Stimulated activated memory B cell treated with anti-CD40 and anti-IgM and Interleukin-4, amounts not matched to agents 10 μg/mL and 1 μg/mL and 100 μg/mL, for 72 hours (primary cell): ENCODE data around the gene TEX29.

Experiments
- ATAC-seq: fragments of 150-1000 bp; cut with Tn5 transposase; 2 replicates; pipeline ENCODE4 v1.10.0; 2021
- H3K27ac Mint-ChIP-seq: one replicate; pipeline ENCODE4 v1.8.0; 2022; ENCODE audit warnings: mild to moderate bottlenecking, mixed read lengths
- H3K27me3 Mint-ChIP-seq: one replicate; pipeline ENCODE4 v1.8.0; 2022; ENCODE audit warnings: mixed read lengths
- H3K36me3 Mint-ChIP-seq: one replicate; pipeline ENCODE4 v1.8.0; 2022; ENCODE audit warnings: mixed read lengths
- H3K4me1 Mint-ChIP-seq: one replicate; pipeline ENCODE4 v1.8.0; 2022; ENCODE audit warnings: mixed read lengths
- H3K4me3 Mint-ChIP-seq: one replicate; pipeline ENCODE4 v1.8.0; 2022; ENCODE audit warnings: mild to moderate bottlenecking, moderate library complexity, mixed read lengths
- H3K9me3 Mint-ChIP-seq: one replicate; pipeline ENCODE4 v1.8.0; 2022; ENCODE audit warnings: mixed read lengths

The TEX29 gene

DNA sequence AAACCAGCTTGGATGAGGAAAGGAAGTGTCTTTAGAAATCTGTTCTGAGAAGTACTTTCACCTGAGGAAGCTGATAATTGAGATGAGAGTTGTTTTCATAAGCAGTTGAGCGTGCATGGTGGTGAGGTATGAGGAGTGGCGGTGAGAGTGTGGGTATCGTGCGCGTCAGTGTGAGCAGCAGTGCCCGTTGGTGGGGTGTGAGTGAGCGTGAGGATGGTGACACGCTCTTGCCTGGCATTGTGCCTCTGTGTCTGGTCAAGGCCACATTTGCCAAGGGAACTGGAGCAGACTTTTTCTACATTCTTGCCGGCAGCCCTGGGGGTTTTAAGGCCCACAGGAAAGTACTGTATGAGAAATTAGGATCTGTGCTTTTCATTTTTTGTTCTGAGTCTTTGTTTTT is 36.5 kb upstream of the TEX29 start:
- Mint-ChIP-seq H3K36me3 (peaks cover 76% of the 10 kb centered on the region), H3K4me3 (no peak overlapping the region), H3K27me3 (no peaks in the 10 kb centered on the region), H3K9me3 (no peaks in the 10 kb centered on the region), H3K4me1 (no peaks in the 10 kb centered on the region), H3K27ac (peak overlapping the region; percentile 5)
- no peak for ATAC-seq

DNA sequence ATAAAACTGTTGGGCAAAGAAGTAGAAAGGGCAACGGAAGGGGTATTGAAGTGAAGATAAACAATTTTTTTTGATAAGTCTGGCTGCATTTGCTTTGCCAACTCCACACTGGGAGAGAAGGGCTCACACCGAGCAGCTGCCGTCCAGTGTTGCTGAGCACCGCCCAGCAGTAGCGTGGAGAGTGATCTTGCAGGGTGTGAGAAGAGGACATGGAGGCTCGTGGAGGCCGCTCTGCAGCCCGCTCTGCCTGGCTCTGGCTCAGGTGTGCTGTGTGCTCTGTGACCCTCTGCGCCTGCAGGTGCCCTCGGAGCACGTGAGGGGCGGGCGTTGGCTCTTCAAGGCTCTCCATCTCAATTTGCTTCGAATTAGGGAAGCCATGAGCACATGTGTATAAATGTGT is 35.9 kb upstream of the TEX29 start:
- no peak overlapping the region for H3K27ac Mint-ChIP-seq
- H3K36me3 Mint-ChIP-seq = peaks cover 78% of the 10 kb centered on the region
- H3K9me3 Mint-ChIP-seq = no peaks in the 10 kb centered on the region

DNA sequence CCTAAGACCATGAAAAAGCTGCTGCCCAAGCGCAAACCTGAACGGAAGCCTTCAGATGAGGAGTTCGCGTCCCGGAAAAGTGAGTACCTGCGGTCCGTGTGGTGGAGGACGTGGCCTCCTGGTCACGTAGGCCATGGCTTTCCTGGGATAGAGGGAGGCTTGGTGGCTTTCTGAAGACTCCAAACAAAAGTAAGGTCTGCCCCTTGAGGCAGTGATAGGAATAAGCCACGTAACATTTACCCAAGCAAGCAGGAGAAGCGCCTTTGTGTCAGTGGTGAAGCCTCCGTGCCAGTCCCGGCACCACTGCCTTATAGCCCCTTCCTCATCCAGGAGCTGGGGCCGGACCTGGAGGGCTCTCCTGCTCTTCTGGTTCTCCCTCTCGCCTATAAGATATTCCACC is 34.3 kb upstream of the TEX29 start:
- Mint-ChIP-seq H3K27me3 (no peaks in the 10 kb centered on the region), H3K27ac (no peak overlapping the region), H3K4me3 (no peak overlapping the region), H3K36me3 (peaks cover 74% of the 10 kb centered on the region), H3K9me3 (no peaks in the 10 kb centered on the region), H3K4me1 (no peaks in the 10 kb centered on the region)
- ATAC-seq = no peak

More for the DNA sequence above, 35.9 kb upstream of the TEX29 start:
- Mint-ChIP-seq H3K4me1 (no peaks in the 10 kb centered on the region), H3K4me3 (no peak overlapping the region), H3K27me3 (no peaks in the 10 kb centered on the region)
- ATAC-seq = no peak

DNA sequence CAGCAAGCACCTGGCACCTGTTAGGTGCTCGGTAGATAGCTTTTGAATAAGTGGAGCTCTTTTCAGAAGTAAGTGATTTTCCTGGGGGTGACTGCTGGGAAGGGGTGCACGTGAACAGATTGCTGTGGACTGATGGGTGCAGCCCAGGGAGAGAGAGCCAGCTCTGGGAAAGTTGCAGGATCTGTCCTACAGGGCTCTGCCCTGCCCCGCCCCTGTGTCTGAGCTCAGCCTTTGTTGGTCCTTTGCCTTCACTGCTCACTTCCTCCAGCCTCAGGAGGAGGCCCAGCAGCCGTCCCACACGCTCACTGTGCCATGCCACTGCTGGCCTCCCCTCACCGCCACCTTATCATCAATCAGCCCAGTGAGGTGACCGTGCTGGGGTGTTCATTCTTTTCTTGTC is 33.7 kb upstream of the TEX29 start:
- Mint-ChIP-seq H3K27ac (no peak overlapping the region), H3K27me3 (no peaks in the 10 kb centered on the region), H3K36me3 (peaks cover 73% of the 10 kb centered on the region), H3K4me3 (no peak overlapping the region), H3K9me3 (no peaks in the 10 kb centered on the region), H3K4me1 (no peaks in the 10 kb centered on the region)
- ATAC-seq = no peak

DNA sequence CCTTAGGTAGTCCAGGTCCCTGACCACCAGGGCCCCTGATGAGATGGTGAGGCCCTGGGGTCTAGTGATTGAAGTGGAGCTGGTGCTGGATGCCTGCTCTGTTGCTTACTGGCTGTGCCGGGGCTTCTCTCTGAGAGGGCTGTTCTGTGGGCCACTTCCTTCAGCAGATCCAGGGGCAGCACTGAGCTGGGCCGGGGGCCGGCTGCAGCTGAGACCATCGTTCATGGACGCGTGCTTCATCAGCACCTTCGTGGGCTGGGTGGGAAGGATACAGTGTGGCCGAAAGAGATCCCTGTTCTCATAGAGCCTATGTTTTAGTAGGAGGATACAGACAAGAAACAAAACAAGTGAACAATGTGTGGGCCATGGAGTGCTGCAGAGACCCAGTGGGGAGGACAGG is 33.2 kb upstream of the TEX29 start:
- Mint-ChIP-seq H3K27ac (no peak overlapping the region), H3K27me3 (no peaks in the 10 kb centered on the region), H3K36me3 (peaks cover 73% of the 10 kb centered on the region), H3K9me3 (no peaks in the 10 kb centered on the region), H3K4me1 (no peaks in the 10 kb centered on the region), H3K4me3 (no peak overlapping the region)
- ATAC-seq = no peak

DNA sequence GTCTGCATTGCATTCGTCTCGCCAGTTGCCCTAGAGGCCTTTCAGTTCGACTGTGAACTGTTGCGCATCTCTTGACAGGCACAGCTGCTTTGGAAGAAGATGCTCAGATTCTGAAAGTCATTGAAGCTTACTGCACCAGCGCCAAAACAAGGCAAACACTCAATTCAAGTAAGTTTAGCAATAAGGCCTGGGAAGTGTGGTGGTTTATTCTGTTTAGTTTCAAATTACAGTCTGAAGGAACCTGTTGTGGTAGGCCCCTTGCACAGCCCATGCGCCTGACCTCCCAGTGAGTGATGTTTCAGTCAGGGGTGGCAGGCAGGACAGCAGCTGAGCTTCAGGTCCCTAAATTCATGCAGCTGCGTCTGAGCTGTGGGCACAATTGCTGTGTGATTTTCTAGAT is 32.2 kb upstream of the TEX29 start:
- no peaks in the 10 kb centered on the region for H3K4me1 Mint-ChIP-seq
- H3K4me3 Mint-ChIP-seq = no peak overlapping the region
- no peak for ATAC-seq
- no peaks in the 10 kb centered on the region for H3K27me3 Mint-ChIP-seq
- H3K36me3 Mint-ChIP-seq = peaks cover 73% of the 10 kb centered on the region
- no peak overlapping the region for H3K27ac Mint-ChIP-seq
- H3K9me3 Mint-ChIP-seq = no peaks in the 10 kb centered on the region

DNA sequence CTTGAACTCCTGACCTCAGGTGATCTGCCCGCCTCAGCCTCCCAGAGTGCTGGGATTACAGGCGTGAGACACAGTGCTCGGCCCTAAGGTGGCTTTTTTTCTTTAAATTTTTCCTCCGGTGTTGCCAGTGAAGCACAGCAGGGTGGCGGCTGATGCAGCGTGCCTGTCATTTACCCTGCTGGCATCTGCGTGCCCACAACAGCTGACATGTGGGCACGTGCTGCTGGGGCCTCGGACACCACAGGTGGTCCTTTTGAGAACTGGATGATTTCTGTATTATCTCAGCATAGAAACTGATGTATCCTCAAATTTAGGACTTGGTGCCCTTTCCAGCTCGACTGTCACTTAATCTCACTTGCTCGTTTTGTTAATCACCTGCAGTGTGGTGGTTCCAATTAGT is 31.2 kb upstream of the TEX29 start:
- H3K4me1 Mint-ChIP-seq = no peaks in the 10 kb centered on the region
- no peak overlapping the region for H3K27ac Mint-ChIP-seq
- ATAC-seq = no peak
- no peak overlapping the region for H3K4me3 Mint-ChIP-seq
- H3K36me3 Mint-ChIP-seq = peaks cover 69% of the 10 kb centered on the region
- no peaks in the 10 kb centered on the region for H3K27me3 Mint-ChIP-seq
- H3K9me3 Mint-ChIP-seq = no peaks in the 10 kb centered on the region

DNA sequence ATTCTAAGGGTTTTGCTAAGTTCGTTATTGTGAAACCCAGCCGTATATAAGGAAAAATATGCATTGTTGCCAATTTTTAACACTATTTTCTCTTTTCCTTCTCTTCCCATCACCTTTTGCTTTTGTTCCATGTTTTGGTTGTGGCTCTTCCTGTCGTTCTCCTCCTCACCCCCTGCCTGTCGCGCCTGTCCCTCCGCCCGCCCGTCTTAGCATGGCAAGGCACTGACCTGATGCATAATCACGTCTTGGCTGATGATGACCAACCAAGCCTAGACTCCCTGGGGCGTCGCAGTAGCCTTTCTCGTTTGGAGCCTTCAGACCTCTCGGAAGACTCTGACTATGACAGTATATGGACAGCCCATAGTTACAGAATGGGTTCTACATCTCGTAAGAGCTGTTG is 28.5 kb upstream of the TEX29 start:
- Mint-ChIP-seq H3K27me3 (no peaks in the 10 kb centered on the region), H3K4me1 (peaks cover 7% of the 10 kb centered on the region), H3K36me3 (peaks cover 57% of the 10 kb centered on the region), H3K4me3 (no peak overlapping the region), H3K27ac (no peak overlapping the region), H3K9me3 (no peaks in the 10 kb centered on the region)
- no peak for ATAC-seq

DNA sequence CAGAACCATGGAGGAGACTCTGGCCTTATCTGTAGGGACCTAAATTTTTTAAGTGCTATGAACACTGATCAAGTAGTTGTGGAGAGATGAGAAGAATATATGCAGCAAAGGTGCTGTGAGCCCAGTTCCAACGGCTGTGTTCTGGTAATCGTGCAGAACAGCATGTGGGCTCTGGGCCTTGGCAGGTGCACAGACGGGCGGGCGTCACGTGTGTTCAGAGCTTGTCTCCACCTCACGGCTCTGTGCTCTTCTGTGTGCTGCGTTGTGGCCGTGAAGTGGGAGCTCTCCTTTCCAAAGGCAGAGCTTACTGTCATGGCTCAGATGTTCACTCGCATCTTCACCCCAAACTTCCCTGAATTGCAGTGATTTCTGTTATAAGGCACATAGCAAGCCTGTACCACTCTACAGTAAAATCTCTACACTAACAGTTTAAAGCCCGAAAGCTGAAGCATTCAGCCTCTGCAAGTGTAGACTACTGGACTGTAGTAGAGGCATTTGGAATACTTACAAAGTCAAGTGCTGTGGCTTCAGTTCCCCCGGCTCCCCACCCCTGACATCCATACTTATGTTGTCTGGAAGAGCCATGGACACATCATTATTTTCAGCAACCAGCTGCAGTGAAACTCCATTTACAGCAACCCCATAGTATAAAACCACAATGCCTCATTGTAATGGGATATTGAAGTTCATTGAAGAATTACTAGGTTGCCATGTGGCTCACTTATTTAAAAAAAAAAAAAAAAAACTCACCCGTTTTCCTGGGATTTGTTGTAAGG is 27.5 kb upstream of the TEX29 start:
- no peaks in the 10 kb centered on the region for H3K27me3 Mint-ChIP-seq
- peaks cover 55% of the 10 kb centered on the region for H3K36me3 Mint-ChIP-seq
- H3K9me3 Mint-ChIP-seq = no peaks in the 10 kb centered on the region
- no peak overlapping the region for H3K27ac Mint-ChIP-seq
- peaks cover 7% of the 10 kb centered on the region for H3K4me1 Mint-ChIP-seq
- no peak for ATAC-seq
- H3K4me3 Mint-ChIP-seq = no peak overlapping the region

DNA sequence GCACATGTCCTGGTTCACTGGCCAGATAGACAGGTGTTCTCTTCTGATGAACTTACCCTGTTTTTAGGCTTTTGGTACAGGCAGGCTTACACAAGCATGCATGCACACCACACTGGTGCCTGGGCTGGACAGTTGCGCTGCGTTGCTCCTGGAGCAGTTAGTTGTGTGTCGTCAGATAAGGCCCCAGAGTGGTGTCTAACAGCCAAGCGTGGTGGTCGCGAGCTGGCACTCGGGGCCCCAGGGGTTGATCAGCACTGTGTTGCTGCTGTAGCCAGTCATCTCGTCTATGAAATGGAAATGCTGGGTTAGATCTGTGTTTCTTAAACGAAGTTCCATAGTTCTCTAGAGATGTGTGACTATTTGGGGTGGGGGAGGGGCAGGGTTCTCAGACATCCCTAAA is 24.6 kb upstream of the TEX29 start:
- H3K9me3 Mint-ChIP-seq = no peaks in the 10 kb centered on the region

DNA sequence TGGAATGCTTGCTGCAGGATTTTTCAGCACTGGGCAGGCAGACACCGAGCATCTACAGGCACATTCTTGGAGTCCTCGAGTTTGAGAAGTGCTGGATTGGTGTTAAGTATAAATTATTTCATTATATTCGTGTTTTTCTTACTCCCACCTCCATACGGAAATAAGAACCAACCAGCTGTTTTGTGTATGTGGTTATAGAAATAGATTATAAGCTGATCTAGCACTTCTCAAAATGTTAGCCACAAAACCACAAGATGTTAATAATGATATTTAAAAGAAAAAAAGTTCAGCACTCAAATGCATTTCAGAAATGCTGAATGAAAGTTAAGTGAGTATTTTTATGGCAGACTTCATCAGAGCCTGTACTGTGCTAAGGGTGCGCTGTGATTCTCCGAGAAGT is 24.0 kb upstream of the TEX29 start:
- ATAC-seq = no peak
- no peaks in the 10 kb centered on the region for H3K27me3 Mint-ChIP-seq
- peaks cover 59% of the 10 kb centered on the region for H3K36me3 Mint-ChIP-seq

More for the DNA sequence above, 24.6 kb upstream of the TEX29 start:
- ATAC-seq = no peak
- no peaks in the 10 kb centered on the region for H3K27me3 Mint-ChIP-seq
- peaks cover 7% of the 10 kb centered on the region for H3K4me1 Mint-ChIP-seq
- no peak overlapping the region for H3K27ac Mint-ChIP-seq
- H3K36me3 Mint-ChIP-seq = peaks cover 59% of the 10 kb centered on the region
- no peak overlapping the region for H3K4me3 Mint-ChIP-seq

DNA sequence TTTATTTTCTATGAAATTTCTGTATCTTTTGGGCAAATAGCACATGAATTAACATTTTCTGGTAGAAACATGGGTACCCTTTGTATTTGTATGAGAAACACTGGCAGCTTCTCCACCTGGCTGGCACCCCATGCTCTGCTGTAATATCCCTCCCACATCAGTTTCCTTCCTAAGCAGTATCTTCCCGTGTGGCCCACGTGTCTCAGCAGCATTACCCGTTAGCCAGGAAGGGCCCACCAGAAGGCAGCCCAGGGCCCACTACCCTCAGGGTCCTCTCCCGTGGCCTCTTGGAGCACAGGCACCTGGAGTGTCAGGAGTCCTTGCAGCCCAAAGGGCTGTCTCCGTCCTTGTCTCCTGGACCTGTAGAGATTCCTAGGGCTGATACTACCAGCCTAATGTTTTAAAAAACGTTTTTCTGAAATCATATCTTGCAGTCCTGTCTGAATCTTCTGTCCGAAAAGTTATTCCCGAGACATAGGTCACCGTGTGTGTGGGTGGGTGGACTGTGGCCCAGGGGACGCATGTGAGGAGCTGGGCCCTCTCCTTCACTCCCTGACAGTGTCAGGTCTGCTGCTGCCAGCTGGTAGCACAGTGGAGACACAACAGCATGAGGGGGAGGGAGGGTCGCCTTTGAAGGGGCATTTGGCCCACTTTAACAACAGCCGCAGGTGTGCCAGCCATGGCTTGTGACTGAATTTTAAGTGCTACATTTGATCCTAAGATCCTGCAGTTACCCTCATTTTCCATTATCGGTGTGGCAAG is 22.0 kb upstream of the TEX29 start:
- no peak overlapping the region for H3K27ac Mint-ChIP-seq

More for the DNA sequence above, 24.0 kb upstream of the TEX29 start:
- Mint-ChIP-seq H3K27ac (no peak overlapping the region), H3K9me3 (no peaks in the 10 kb centered on the region), H3K4me1 (peaks cover 7% of the 10 kb centered on the region), H3K4me3 (no peak overlapping the region)

DNA sequence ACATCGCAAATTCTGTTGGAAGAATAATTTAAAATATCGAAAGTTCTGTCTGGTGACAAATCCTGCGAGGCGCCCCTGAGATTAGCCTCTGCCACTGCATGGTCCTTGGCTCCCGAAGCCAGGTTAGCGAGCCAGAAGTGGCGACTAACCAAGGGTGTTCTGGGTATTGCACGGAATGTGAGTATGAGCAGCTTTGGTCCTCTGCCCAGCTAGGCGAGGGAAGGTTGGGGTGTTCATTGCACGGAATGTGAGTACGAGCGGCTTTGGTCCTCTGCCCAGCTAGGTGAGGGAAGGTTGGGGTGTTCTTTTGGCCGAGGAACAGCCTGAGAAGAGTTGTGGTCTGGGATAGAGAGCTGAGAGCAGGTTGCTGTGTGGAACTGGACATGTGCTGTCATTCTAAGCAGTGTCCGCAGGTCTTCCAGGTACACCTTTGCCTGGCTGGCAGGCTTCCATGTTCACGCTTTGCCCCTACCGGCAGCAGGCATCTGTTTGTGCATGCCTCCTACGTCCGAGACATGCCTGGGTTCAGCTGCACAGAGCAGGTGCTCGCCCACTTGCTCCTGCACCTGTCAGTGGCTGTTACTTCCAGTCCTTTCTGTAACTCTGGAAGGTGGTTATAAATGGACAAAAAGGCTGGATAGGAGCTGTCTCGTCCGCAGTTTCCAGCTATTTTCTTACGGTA is 18.3 kb upstream of the TEX29 start:
- no peak for ATAC-seq
- Mint-ChIP-seq H3K4me3 (no peak overlapping the region), H3K27me3 (no peaks in the 10 kb centered on the region), H3K4me1 (peaks cover 19% of the 10 kb centered on the region), H3K27ac (no peak overlapping the region), H3K9me3 (no peaks in the 10 kb centered on the region), H3K36me3 (peaks cover 82% of the 10 kb centered on the region)

More for the DNA sequence above, 22.0 kb upstream of the TEX29 start:
- no peak for ATAC-seq
- Mint-ChIP-seq H3K4me3 (no peak overlapping the region), H3K9me3 (no peaks in the 10 kb centered on the region), H3K27me3 (no peaks in the 10 kb centered on the region), H3K4me1 (peaks cover 7% of the 10 kb centered on the region), H3K36me3 (peaks cover 63% of the 10 kb centered on the region)

DNA sequence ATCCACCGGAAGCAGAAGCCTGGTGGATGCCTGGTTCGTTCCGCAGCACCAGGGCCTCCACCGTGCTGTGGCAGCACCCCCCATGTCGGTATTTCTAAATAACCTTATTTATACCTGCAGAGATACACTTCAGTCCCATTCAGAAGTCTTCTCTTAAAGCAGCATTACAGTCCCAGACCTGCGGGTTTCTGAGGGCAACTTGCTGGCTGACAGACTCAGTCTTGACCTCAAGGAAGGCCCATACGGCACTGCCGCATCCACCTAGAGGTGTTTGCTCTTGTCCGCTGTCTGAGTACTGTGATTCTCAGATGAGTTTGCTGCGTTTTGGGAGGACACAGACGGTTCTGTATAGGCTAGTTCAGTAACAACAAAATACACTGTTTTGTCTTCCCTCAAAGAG is 16.9 kb upstream of the TEX29 start:
- H3K27me3 Mint-ChIP-seq = no peaks in the 10 kb centered on the region
- peaks cover 80% of the 10 kb centered on the region for H3K36me3 Mint-ChIP-seq
- H3K4me3 Mint-ChIP-seq = no peak overlapping the region
- ATAC-seq = no peak
- no peaks in the 10 kb centered on the region for H3K9me3 Mint-ChIP-seq
- peak overlapping the region; percentile 87 for H3K27ac Mint-ChIP-seq
- peaks cover 19% of the 10 kb centered on the region for H3K4me1 Mint-ChIP-seq

DNA sequence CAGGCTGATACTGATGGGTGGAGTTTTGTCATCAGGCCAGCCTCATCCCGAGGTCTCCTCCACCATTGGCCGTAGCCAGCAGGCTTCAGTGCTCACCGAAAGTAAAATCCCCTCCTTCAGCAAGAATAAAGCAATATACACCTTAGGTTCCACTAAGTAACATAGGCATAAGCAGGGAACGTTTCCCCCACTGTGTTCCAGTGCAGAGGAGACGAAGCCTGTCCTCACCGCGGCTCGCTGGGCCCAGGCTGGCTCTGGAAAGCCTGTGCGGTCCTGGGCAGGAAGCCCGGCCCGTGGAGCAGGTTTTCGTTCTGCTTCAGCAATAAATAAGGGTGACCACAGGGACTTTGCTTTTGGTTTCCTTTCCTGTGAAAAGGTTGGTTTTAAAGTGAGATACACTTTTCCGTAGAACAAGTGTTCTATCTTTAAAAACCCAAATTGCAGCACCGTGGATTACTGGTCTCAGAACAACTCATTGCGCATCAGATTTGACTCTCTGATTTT is 16.3 kb upstream of the TEX29 start:
- Mint-ChIP-seq H3K27ac (peak overlapping the region; percentile 87), H3K36me3 (peaks cover 85% of the 10 kb centered on the region)
- ATAC-seq = peak; percentile 88

More for the DNA sequence above, 16.3 kb upstream of the TEX29 start:
- Mint-ChIP-seq H3K27me3 (no peaks in the 10 kb centered on the region), H3K9me3 (no peaks in the 10 kb centered on the region), H3K4me3 (peak overlapping the region; percentile 42), H3K4me1 (peaks cover 19% of the 10 kb centered on the region)
